GM18507 (cell line): ENCODE measurements around the gene CDC45.
"Not testable (repeated sequence)": the region's sequence is repeated elsewhere in the genome, so short reads cannot be mapped to it uniquely, and the experiment has no call there.

Experiments
- DNase-seq: peaks from one replicate; pipeline ENCODE4 v3.0.0; 2011; ENCODE audit warnings: low read depth; ENCODE audit not compliant: insufficient read length; ENCODE audit errors: extremely low spot score
- FAIRE-seq: peaks from 2 replicates; lab custom pipeline; 2011; peaks lifted over from hg19 to GRCh38; lab: Jason Lieb, UNC

The CDC45 gene

DNA sequence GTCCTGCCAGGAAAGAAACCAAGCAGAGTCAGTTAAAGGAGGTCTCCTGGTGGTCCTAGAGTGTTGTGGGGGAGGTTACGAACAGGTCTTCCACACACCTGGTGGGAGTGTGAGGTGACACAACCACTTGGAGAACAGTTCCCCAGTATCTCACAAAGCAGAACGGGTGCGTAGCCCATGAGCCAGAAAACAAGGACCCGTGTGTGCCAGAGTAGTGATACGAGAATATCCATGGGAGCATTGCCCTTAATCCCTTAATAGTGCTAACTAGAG is 66.2 kb downstream of the CDC45 start:
- no peak for FAIRE-seq
- no peak for DNase-seq

DNA sequence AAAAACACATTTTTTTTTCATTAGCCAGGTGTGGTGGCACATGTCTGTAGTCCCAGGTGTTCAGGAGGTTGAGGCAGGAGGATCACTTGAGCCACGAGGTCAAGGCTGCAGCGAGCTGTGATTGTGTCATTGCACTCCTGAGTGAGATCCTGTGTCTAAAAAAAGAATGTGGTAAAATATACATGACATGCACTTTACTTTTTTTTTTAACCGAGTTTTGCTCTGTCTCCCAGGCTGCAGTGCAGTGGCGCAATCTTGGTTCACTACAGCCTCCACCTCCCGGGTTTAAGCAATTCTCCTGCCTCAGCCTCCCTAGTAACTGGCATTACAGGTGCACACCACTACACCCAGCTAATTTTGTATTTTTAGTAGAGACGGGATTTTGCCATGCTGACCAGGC is 67.0 kb downstream of the CDC45 start:
- FAIRE-seq = no peak
- no peak for DNase-seq

DNA sequence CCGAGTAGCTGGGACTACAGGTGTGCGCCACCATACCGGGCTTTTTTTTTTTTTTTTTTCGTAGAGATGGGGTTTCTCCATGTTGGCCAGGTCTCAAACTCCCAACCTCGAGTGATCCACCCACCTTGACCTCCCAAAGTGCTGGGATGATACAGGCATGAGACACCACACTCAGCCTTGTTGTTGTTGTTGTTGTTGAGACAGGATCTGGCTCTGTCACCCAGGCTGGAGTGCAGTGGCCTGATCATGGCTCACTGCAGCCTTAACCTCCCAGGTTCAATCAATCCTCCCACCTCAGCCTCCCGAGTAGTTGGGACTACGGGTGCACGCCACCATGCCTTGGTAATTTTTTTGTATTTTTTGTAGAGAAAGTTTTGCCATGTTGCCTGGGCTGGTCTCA is 67.9 kb downstream of the CDC45 start:
- DNase-seq = no peak
- no peak for FAIRE-seq

DNA sequence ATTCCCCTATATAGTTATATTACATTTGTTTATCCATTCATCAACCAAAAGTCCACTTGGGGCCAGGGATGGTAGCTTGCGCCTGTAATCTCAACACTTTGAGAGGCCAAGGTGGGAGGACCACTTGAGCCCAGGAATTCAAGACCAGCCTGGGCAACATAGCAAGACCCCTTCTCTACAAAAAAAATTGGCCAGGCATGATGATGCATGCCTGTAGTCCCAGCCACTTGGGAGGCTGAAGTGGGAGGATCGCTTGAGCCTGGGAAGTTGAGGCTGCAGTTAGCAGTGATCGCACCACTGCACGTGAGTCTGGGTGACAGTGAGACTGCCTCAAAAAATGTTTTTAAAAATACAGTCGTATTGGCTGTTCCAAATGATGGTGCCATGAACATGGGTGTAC is 68.7 kb downstream of the CDC45 start:
- not testable (repeated sequence) for DNase-seq, FAIRE-seq

DNA sequence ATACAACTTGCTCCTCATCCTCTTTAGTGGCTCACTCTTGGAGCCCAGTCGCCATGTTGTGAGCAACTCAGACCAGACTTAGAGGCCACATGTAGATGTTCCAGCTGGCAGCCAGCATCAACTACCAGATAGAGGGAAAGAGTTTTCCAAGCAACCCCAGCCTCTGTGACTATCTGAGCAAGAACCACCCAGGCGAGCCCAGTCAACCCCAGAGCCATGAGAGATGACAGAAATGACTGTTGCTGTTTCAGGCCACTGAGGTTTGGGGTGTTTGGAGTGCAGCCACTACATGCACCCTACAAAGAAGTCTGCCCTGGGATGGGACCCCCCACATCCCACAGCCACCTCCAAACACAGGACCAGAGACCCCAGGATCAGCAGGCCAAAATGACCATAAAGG is 69.2 kb downstream of the CDC45 start:
- DNase-seq (no peak), FAIRE-seq (no peak)

DNA sequence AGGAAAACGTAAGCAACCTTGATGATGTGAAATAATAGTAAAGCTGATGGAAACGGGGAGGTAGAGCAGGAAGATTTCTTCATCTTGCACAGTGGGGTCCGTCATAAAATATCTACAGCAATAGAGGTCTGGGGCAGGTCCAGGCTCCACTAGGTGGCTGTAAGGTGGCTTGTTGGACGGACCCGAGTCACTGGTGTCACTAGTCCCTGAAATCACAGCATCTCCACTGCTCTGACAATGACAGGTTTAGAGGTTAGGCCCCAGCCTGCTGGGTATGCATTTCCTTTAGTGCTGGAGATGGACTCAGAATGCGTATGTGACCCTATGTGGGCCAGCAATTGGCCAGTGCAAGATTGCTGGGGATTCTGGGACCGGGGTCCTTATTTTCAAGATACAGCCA is 69.7 kb downstream of the CDC45 start:
- FAIRE-seq = no peak

DNA sequence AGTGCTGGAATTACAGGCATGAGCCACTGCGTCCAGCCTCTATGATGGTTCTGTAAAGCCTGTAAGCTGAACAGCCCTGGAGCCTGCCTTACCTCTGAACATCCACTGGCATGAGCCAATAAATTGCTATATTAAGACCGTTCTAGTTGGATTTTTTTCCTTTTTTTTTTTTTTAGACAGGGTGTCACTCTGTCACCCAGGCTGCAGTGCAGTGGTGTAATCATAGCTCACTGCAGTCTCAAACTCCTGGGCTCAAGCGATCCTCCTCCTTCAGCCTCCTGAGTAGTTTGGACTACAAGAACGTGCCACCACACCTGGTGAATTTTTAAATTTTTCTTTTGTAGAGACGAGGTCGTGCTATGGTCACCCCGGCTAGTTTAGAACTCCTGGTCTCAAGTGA is 70.7 kb downstream of the CDC45 start:
- DNase-seq (no peak), FAIRE-seq (no peak)

More for the DNA sequence above, 69.7 kb downstream of the CDC45 start:
- DNase-seq = no peak

DNA sequence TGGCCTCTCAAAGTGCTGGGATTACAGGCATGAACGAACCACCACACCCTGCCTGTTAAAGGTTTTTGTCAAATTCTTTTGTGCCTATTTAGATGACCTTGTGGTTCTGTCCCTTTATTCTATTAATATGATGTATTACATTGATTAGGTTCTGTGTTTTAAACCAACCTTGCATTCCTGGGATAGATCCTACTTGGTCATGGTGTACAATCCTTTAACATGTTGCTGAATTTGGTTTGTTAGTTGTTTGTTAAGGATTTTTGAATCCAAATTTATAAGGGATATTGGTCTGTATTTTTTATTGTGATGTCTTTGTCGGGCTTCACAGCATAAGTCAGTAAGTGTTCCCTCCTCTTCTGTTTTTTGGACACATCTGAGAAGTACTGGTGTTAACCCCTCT is 73.5 kb downstream of the CDC45 start:
- FAIRE-seq (no peak), DNase-seq (no peak)

DNA sequence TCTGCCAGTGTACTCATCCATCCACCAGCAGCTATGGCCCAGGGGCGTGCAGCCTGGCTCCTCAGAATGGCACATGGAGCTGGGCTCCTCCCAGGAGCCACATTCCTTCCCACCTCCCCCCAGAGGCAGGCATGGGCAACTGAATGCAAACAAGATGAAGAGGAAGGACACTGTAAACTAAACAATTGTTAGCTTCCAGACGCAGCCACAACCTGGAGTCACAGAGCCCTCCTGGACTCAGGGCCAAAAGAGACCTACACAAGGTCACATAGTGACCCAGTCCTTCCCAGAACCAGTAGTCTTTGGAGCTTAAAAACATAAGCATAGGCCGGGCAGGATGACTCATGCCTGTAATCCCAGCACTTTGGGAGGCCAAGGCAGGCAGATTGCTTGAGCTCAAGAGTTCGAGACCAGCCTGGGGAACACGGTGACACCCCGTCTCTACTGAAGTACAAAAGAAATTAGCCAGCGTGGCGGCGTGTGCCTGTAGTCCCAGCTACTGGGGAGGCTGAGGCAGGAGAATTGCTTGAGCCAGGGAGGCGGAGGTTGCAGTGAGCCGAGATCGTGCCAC is 75.2 kb downstream of the CDC45 start:
- FAIRE-seq (no peak), DNase-seq (no peak)

DNA sequence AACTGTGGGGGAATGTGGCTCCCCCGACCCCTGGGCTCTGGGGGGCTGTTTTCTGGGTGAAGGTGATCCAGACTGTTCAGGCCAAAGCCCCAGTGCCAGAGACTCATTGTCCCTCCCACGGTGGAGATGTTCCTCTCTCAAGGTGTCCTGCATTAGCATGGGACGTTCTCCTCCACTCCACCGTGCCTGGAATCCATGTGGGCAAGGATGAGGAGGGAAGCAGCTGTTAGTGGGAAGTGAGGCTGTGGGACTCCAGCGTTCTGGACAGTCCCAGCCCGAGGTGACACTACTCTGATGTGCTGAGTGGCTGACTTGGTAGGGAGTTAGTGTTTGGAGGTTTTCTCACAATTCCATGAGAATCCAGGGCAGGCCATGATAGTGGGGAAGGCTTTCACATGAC is 75.9 kb downstream of the CDC45 start:
- no peak for FAIRE-seq
- no peak for DNase-seq

DNA sequence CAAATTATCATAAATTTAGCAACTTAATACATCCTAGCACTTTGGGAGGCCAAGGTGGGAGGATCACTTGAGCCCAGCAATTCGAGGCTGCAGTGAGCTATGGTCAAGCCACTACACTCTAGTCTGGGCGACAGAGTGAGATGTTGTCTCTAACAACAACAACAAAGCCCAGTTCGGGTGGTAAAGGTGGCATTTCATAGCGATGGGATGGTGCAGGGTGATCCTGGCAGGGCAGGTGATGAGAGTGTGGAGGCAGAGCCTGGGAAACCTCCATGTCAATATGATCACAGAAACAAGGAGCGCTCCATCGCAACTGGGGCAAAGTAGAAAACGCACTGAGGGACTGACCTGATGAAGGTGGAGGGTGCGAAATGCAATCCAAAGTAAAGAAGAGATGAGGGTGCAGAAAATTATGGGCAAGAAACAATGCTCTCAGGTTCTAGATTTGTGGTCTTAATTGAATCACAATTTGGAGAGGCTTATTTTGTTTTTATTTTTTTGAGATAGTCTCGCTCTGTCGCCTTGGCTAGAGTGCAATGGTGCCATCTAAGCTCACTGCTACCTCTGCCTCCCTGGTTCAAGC is 77.3 kb downstream of the CDC45 start:
- FAIRE-seq = no peak
- DNase-seq = no peak

DNA sequence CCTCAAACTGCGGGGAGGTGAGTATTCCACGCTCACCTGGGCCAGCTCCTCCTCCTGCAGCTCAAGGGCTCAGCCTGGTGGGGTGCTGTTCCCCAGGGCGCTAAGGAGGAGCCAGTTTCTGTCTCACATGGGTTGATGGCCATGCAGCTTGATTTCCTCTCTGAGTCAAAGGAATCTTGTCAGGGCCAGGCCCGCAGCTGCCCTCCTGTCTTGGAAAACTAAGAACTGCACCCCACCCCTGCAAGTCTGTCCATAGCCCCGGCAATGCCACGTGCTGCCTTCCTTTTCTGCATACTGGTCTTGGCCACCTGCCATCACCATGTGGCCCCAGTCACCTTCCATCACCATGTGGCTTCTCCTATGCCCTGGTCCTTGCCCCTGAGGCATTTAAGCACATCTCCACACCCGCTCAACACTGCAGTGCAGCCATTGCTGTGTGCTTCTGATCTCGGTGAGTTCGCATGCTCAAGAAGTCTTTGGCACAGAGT is 79.6 kb downstream of the CDC45 start:
- no peak for DNase-seq
- FAIRE-seq = no peak

DNA sequence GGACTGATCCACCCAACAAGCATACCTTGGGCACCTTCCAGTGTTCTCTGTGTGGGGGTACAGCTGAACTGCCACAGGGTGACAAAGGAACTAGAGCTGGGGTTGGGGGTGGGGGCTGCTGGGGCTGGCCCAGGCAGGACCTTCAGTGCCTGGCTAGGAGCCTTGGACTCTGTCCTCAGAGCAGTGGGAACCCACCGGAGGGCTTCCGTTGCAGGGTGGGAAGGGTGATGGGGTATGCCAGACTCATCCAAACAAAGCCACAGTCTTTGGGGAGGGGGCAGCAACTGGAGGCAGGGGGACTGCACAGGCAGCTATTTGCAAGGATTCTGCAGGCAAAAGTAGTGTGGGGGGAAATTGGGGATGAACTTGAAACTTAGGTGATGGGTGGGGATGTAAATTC is 80.2 kb downstream of the CDC45 start:
- FAIRE-seq (no peak), DNase-seq (no peak)

DNA sequence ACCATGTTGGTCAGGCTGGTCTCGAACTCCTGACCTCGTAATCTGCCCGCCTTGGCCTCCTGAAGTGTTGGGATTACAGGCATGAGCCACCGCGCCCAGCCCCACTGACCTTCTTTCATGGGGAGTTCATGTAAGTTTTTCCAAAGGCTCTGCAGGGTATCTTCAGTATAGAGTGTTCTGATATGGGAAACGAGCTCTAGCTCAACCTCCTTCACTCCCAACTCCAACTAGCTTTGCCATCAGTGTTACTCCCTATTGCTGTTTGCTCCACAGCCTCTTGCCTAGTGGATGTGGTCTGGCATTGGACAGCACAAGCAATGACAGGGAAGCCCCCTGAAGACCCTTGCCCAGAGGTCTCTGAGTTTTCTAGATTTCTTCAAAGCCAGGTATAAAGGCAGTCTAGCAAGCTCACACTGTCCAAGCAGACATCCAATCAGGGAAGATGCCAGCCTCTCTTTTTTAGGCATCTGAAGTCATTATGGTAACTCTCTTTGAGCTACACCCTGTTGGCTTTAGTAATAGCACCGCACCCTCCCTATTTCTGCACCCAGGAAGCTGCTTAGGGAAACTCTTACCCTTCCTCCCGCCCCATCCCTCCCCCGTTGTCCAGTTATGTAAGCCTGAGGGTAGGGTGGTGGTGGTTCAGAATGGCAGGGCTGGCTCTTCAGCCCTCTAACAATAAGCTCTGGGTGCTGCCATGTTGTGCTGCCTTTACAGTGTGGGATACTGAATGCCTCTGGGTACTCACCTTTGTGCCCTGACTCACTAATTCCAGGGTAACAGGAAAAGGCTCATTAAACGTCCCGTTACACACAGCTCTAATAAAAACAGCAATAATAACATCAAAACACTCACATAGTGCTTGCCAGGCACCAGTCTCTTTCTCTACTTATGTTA is 85.9 kb downstream of the CDC45 start:
- DNase-seq = no peak
- no peak for FAIRE-seq

DNA sequence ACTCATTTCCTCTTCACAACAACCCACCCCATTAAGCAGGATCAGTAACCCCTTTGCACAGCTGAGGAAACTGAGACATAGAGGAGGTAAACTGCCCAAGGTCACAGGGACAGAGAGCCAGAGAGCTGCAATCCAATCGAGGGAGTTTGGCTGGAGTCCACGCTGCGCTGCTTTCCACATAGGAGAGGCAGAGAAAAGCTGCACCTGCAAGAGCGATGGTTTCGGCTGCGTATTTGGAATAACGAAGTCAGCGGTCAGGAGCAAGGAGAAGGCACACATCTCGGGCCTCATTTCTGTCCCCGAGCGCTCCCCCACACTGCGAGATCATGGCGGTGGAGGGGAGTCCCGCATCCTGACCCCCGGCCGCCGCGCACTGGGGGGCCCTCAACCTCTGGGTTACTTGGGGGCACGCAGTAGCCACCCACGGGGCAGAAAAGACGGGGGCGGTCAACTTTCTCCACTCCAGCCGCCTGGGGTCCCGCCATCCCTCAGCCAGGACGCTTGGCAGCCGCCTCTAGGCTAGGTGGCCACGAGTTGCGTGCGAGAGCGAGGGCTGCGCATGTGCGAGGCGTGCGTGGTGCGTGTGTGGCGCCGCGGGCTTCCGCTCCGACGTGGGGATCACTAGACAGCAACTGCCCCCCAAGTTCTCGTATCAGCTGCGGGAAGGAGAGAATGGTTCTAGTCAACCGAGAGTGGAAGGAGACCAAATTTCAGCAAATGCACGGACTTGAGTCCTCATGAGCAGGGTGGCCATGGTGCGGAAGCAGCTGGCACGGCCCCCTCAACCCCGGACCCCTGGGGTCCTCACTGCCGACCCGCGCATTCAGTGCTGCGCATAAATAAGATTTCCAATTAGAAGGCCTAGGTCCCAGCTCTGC is 86.8 kb downstream of the CDC45 start:
- no peak for DNase-seq
- FAIRE-seq = no peak

DNA sequence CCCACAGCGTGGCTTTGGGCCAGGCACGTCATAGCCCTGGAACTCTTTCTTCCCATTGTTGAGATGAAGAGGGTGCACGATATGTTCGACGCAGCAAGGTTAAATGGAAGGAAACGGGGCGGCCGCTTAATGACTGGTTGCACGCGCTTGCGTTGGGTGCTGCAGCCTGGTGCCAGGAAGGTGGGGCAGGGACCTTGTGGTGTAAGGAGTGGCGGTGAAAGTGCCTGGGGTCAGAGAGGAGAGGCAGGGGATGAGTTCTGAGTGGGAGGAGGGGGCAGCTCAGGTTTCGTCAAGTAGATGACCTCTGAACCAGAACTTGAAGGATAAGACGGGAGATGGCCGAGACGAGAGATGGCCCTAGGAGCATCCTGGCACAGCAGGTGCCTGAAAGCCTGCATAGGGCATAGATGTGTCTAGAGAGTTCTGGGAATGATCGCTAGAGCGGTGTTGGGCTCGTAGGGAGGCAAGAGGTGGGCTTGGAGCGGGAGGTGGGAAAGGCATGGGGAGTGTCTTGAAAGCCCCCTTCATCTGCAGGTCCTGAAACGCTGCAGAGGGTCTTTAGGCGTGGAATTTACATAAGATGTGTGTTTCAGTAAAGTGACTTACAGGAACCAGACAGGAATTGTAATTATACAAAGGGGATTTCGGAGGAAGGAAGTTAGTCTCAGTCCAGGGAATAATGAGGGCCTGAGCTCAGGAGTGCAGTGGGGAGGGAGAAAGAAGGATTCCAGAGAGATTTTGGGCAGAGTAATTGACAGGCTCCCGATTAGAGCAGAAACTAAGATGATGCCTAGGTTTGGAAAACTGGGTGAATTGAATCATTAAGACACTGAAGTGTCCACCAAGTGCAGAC is 87.7 kb downstream of the CDC45 start:
- FAIRE-seq (no peak), DNase-seq (no peak)

DNA sequence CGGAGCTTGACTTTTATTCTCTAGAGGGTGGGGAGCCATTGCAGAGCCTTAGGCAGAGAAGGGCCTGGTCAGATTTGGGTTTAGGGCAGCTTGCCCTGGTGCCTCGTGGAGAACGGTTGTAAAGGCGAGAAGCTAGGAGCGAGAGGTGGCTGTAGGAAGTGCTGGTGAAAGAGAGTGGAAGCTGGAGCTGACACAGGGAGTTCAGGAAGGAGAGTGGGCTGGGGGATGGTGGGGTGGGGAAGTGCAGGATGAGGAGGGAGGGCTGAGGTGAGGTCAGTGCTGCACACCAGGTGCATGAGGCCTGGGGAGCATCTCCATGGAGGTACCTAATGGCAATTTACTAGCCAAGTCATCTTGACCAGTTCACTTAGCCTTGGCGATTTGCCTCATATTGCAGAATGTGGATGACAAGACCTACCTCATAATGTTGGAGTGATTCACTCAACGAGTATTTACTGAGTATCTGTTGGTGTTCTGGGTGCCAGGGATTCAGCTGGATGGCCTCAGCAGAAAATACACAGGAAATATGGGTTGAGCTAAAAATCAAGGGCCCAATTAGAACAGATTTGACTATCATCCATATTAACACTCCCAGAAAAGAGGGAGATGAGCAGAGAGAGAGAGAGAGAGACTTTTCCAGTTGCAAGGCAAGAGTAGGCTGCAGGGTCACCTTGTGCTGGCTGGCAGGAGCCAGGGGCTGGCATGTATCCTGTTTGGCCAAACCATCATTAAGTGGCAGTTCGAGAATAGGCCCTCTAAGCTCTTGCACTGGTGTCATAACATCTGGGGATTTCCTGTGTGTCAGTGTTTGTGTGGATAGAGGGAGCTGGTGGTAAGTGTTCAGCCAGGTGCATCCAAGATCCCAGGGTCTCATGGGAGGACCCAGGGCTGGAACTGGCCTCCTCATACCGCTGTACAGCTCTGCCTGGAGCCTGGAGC is 88.9 kb downstream of the CDC45 start:
- no peak for FAIRE-seq
- no peak for DNase-seq

DNA sequence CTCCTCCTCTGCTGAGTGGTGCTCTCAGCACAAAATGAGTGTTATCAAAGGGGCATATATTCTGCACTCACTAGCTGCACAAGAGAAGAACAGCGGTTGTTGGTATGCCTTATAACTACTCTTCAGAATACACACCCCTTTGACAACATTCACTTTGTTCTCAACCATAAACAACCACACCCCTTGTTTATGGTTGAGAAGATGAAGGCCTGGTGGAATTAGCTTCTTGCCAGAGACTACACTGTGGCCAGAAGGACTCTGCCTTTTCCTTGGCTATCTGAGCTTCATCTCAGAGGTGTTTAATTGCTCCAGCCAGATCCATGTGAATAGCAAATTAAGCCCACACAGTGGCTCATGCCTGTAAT is 89.5 kb downstream of the CDC45 start:
- FAIRE-seq = no peak

More for the DNA sequence above, 89.5 kb downstream of the CDC45 start:
- no peak for DNase-seq
